MG63 (cell line): ENCODE results near the gene PKD2. TPM values are rescaled to one million over a fixed set of nuclear protein-coding genes. Genes with fewer than 3 reads are reported as not detected.
"Not testable (repeated sequence)": the region's sequence is repeated elsewhere in the genome, so short reads cannot be mapped to it uniquely, and the experiment has no call there.

Experiments used
- DNase-seq: peaks from one replicate; pipeline ENCODE4 v3.0.0-alpha.2; 2020
- H3K27me3 ChIP-seq: fragments of 250-450 bp; sonication (Bioruptor Pico); 2 replicates; pipeline ENCODE4 v1.5.1; 2020; ENCODE audit warnings: mild to moderate bottlenecking, moderate library complexity
- H3K36me3 ChIP-seq: fragments of 250-450 bp; sonication (Bioruptor Pico); 2 replicates; pipeline ENCODE4 v1.5.1; 2020; ENCODE audit warnings: mild to moderate bottlenecking, moderate library complexity
- H3K4me3 ChIP-seq: fragments of 250-450 bp; sonication (Bioruptor Pico); 2 replicates; pipeline ENCODE4 v1.5.1; 2020; ENCODE audit warnings: mild to moderate bottlenecking, moderate library complexity
- H3K9me3 ChIP-seq: fragments of 250-450 bp; sonication (Bioruptor Pico); 2 replicates; pipeline ENCODE4 v1.5.1; 2020; ENCODE audit warnings: mild to moderate bottlenecking, moderate library complexity
- total RNA-seq: library from RNA; depleted of rRNA; stranded (reverse); fragments of >200 nt; shearing (Covaris generic); gene quantifications from 2 replicates; pipeline ENCODE4 v1.2.3, GENCODE V29; 2014; ENCODE audit warnings: low replicate concordance; rRNA removed

Gene PKD2
- total RNA-seq, 1 experiment from 2014 or later: 9.0 TPM

DNA sequence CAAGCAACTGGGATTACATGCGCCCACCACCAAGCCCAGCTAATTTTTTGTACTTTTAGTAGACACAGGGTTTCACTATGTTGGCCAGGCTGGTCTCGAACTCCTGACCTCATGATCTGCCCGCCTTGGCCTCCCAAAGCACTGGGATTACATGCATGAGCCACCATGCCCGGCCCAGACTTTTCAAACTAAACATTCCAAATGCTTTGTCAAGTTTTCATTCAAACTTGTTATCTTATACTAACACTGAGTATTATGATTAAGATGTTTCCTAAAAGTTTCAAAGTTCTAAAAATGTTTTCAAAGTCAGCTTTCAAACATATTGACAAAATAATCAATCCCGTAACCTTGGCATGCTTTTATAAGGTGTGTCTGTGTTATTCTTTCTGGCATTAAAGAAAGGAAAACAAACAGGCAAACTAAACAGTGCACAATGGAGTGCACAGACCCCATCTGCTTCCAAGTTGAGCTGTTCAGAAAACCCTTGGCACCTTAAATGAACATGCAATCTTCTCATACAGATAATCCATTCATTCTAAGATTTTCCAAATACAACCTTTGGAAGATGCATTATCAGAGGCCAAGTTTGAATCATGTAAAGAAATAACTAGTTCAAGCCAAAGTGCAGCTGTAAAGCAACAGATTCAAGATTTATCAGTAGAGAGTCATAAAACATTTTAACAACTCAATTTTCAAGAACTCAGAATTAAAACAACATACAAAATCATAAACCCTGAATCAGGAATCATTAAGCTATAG, 101.9 kb downstream of the PKD2 start:
- Histone ChIP-seq H3K36me3 (no peaks in the 10 kb centered on the region), H3K4me3 (no peak overlapping the region), H3K9me3 (no peaks in the 10 kb centered on the region), H3K27me3 (no peaks in the 10 kb centered on the region)
- peak; percentile 50 for DNase-seq

DNA sequence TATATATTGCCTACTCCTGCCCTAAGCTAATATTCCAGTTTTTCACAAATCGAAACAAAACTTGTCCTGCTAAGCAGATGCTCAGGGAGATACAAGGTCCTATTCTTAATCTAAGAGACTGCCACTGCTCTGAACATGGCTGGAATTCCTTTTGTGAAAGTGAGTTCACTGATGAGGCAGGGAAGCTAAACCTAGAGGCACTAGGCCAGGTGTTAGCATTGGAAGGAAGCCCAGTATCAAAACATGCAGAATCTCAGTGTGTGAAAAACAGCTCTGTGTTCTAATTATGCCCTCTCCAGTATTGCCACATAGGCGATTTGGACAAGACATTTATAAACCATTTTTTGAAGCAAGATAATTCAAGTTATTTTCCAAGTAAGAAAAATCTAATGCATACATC, 103.4 kb downstream of the PKD2 start:
- no peak overlapping the region for H3K4me3 ChIP-seq
- no peaks in the 10 kb centered on the region for H3K27me3 ChIP-seq
- DNase-seq: no peak
- no peaks in the 10 kb centered on the region for H3K9me3 ChIP-seq
- no peaks in the 10 kb centered on the region for H3K36me3 ChIP-seq

DNA sequence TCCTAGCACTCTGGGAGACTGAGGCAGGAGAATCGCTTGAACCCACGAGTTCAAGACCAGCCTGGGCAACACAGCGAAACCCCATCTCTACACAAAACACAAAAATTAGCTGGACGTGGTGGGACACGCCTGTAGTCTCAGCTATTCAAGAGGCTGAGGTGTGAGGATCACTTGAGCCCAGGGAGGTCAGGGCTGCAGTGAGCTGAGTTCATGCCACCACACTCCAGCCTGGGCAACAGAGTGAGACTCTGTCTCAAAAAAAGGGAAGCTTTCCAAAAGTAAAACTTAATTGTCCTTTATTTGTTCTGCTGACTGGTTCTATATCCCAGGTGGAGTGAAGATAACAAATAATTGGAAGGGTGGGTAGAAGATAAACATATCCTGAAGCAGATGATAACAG, 105.4 kb downstream of the PKD2 start:
- H3K4me3 ChIP-seq: no peak overlapping the region
- no peaks in the 10 kb centered on the region for H3K36me3 ChIP-seq
- H3K9me3 ChIP-seq: no peaks in the 10 kb centered on the region
- no peaks in the 10 kb centered on the region for H3K27me3 ChIP-seq
- DNase-seq: no peak

DNA sequence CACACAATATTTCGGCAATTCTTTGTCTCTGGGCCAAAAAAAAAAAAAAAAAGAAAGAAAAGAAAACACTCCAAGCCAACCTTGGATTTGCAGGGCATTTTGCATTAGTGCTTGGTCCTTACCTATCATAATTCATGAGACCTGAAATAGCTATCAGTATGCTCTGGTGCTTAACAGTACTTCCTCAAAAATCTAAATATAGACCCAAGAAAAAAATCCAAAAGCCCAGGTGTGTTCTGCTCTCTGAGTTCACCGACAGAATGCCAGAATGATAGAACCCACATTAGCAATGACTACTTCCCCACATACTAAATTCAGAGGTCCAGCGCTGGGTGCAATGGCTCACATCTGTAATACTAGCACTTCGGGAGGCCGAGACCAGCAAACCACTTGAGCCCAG, 108.2 kb downstream of the PKD2 start:
- no peaks in the 10 kb centered on the region for H3K9me3 ChIP-seq
- no peak for DNase-seq
- no peaks in the 10 kb centered on the region for H3K36me3 ChIP-seq
- no peaks in the 10 kb centered on the region for H3K27me3 ChIP-seq
- H3K4me3 ChIP-seq: no peak overlapping the region

DNA sequence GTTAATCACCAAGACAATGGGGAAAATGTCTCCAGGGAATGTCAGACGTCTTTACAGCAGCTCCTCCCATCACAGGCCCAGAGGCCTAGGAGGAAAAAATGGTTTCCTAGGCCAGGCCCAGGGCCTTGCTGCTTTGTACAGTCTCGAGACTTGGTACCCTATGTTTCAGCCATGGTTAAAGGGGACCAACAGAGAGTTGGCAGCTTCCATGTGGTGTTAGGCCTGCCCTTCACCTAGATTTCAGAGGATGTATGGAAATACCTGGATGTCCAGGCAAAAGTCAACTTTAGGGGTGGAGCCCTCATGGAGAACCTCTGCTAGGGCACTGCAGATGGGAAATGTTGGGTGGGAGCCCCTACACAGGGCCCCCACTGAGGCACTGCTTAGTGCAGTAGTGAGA, 112.5 kb downstream of the PKD2 start:
- Histone ChIP-seq H3K9me3 (no peaks in the 10 kb centered on the region), H3K27me3 (no peaks in the 10 kb centered on the region), H3K36me3 (no peaks in the 10 kb centered on the region), H3K4me3 (no peak overlapping the region)
- no peak for DNase-seq

DNA sequence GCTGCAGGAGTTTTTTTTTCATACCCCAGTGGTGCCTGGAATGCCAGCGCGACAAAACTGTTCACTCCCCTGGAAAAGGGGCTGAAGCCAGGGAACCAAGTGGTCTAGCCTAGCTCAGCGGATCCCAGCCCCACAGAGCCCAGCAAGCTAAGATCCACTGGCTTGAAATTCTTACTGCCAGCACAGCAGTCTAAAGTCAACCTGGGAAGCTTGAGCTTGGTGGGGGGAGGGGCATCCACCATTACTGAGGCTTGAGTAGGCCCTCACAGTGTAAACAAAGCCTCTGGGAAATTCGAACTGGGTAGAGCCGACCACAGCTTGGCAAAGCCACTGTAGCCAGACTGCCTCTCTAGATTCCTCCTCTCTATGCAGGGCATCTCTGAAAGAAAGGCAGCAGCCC, 114.8 kb downstream of the PKD2 start:
- not testable (repeated sequence) for H3K9me3 ChIP-seq, DNase-seq, H3K27me3 ChIP-seq, H3K36me3 ChIP-seq, H3K4me3 ChIP-seq

Other genes starting within 250 kb of the PKD2 start
- not detected in 2 replicates for gene IBSP, start 208.1 kb upstream of the PKD2 start, total RNA-seq
- gene MEPE, start 174.7 kb upstream of the PKD2 start, total RNA-seq: not detected in 2 replicates
- gene SPP1, start 31.9 kb upstream of the PKD2 start, total RNA-seq: not detected in 2 replicates
- gene ABCG2, start 151.0 kb downstream of the PKD2 start, total RNA-seq: 1.8 and 2.2 TPM in 2 replicates